DOHH2 (cell line): ENCODE results near the gene HLA-E.

ENCODE experiments used
- EZH2phosphoT487 ChIP-seq: fragments of 200-600 bp; sonication (generic); IDR thresholded peaks from 2 replicates; pipeline ENCODE4 v1.6.1; 2017; ENCODE audit warnings: borderline replicate concordance, mild to moderate bottlenecking, antibody characterized with exemption, low read length, moderate library complexity, mixed read lengths
- TF ChIP-seq, protein P1 (sequence below): fragments of 200-600 bp; sonication (generic); IDR thresholded peaks from one replicate; pipeline ENCODE4 v1.5.1; 2014; ENCODE audit warnings: antibody characterized with exemption, mild to moderate bottlenecking, low read depth, low read length; ENCODE audit not compliant: poor library complexity, severe bottlenecking

GRCh38 chr6:30542915-30543314 is 53.6 kb downstream of the HLA-E start:
- TF ChIP-seq, protein P1, sequence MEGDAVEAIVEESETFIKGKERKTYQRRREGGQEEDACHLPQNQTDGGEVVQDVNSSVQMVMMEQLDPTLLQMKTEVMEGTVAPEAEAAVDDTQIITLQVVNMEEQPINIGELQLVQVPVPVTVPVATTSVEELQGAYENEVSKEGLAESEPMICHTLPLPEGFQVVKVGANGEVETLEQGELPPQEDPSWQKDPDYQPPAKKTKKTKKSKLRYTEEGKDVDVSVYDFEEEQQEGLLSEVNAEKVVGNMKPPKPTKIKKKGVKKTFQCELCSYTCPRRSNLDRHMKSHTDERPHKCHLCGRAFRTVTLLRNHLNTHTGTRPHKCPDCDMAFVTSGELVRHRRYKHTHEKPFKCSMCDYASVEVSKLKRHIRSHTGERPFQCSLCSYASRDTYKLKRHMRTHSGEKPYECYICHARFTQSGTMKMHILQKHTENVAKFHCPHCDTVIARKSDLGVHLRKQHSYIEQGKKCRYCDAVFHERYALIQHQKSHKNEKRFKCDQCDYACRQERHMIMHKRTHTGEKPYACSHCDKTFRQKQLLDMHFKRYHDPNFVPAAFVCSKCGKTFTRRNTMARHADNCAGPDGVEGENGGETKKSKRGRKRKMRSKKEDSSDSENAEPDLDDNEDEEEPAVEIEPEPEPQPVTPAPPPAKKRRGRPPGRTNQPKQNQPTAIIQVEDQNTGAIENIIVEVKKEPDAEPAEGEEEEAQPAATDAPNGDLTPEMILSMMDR, result no peak
- TF ChIP-seq EZH2phosphoT487, result no peak
